ENCODE data around the gene POLR2H. TPM values are rescaled to one million over a fixed set of nuclear protein-coding genes. Genes with fewer than 3 reads are reported as not detected.

The POLR2H gene
- total RNA-seq, 1 experiment from 2014 or later = 133 TPM

GRCh38 chr3:184375747-184376461 is 14.4 kb downstream of the POLR2H start:
- ChIA-PET POLR2A (no interaction called here), CTCF (interaction anchor here (0.9 to 2.8 kb wide), 5 partner anchors 10 to 185 kb away, joined by 3 to 13 read pairs (median 7); partner anchors contain the start of gene EPHB3)
- H3K36me3 Mint-ChIP-seq = no peaks in the 10 kb centered on the region
- H3K4me3 Mint-ChIP-seq = no peak overlapping the region
- H3K27ac Mint-ChIP-seq = no peak overlapping the region
- peaks cover 32% of the 10 kb centered on the region for H3K27me3 Mint-ChIP-seq (ENCODE audit: low read depth)
- TF ChIP-seq ARID4B (CRISPR knock-in tag; IDR thresholded peaks at IDR 0.05; ENCODE audit: borderline replicate concordance) (no peak), KAT7 (CRISPR knock-in tag; IDR thresholded peaks at IDR 0.05; ENCODE audit: borderline replicate concordance) (no peak), NFYB (CRISPR knock-in tag; conservative IDR thresholded peaks at IDR 0.05; ENCODE audit: low read depth) (no peak), ZNF532 (CRISPR knock-in tag; IDR thresholded peaks at IDR 0.05; ENCODE audit: borderline replicate concordance) (no peak), FOXP1 (CRISPR knock-in tag; IDR thresholded peaks at IDR 0.05; ENCODE audit: borderline replicate concordance) (no peak), TP53 (CRISPR knock-in tag; IDR thresholded peaks at IDR 0.05) (no peak), ZNF512 (CRISPR knock-in tag; IDR thresholded peaks at IDR 0.05; ENCODE audit: borderline replicate concordance) (no peak), NR1H2 (CRISPR knock-in tag; IDR thresholded peaks at IDR 0.05) (no peak), OVOL2 (CRISPR knock-in tag; IDR thresholded peaks at IDR 0.05; ENCODE audit: borderline replicate concordance) (no peak), HMGA2 (CRISPR knock-in tag; IDR thresholded peaks at IDR 0.05) (no peak), IRF2 (CRISPR knock-in tag; IDR thresholded peaks at IDR 0.05; ENCODE audit: borderline replicate concordance, low read depth) (no peak), JAZF1 (CRISPR knock-in tag; IDR thresholded peaks at IDR 0.05) (no peak), JUN (CRISPR knock-in tag; IDR thresholded peaks at IDR 0.05) (no peak), RELA (CRISPR knock-in tag; IDR thresholded peaks at IDR 0.05; ENCODE audit: borderline replicate concordance) (no peak), ETV6 (CRISPR knock-in tag; IDR thresholded peaks at IDR 0.05) (no peak), MLX (CRISPR knock-in tag; IDR thresholded peaks at IDR 0.05) (no peak)
- no peaks in the 10 kb centered on the region for H3K9me3 Mint-ChIP-seq
- peaks cover 63% of the 10 kb centered on the region for H3K4me1 Mint-ChIP-seq
- ATAC-seq (no peak), DNase-seq (ENCODE audit: low spot score) (no peak)

All from WTC11 (cell line).